ENCODE measurements around the gene FOXO1. TPM values are rescaled to one million over a fixed set of nuclear protein-coding genes. Genes with fewer than 3 reads are reported as not detected.

Gene FOXO1
- total RNA-seq, 1 donor from 2014 or later, result 31.5 TPM

DNA sequence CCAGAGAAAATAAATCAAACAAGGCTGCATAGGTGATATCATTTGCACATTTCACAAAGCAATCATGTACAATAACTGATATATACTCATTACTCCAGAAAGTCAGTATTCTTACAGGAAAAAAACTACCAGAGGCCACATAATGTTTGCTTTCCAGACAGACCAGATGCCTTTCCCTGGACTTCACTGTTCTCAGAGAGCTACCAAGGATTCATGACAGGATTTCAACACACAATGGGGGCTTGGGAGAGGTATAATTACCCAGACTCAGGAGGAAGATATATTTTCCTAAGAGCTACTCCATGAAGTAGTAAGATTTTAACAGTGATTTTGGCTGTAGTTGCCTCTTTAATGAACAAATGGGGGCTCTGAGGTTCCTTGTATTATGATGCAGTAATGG is 110.0 kb downstream of the FOXO1 start:
- intact Hi-C loops (cut with micrococcal nuclease), result no loop called here

DNA sequence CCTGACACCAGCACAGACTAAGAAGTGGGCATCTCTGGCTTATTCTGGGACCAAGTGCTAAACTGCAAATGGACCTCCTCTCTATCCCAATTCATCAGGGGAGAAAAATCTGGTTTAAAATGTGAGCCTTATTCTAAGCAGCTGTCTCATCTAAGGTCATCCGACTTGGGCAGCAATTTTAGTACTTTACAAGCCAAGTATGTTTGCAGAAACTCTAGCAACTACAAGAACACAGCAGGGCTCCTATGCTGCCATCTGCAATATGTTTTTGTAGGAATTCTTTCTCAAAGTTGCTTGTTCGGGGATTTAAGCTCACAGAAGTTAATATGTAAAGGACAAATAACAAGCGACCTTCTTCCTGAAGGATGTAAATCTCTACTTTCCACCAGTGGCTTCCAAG is 113.1 kb downstream of the FOXO1 start:
- intact Hi-C loops (cut with micrococcal nuclease), result no loop called here

GRCh38 chr13:40552895-40553294 is 113.5 kb downstream of the FOXO1 start:
- intact Hi-C loops (cut with micrococcal nuclease), result no loop called here

GRCh38 chr13:40550130-40550529 is 116.3 kb downstream of the FOXO1 start:
- intact Hi-C loops (cut with micrococcal nuclease), result no loop called here

GRCh38 chr13:40549500-40550094 is 116.8 kb downstream of the FOXO1 start:
- intact Hi-C loops (cut with micrococcal nuclease), result no loop called here

- intact Hi-C loops (cut with micrococcal nuclease), result no loop called here
Measured at GRCh38 chr13:40547591-40548315, 118.7 kb downstream of the FOXO1 start.

GRCh38 chr13:40546047-40546446 is 120.4 kb downstream of the FOXO1 start:
- intact Hi-C loops (cut with micrococcal nuclease), result no loop called here

DNA sequence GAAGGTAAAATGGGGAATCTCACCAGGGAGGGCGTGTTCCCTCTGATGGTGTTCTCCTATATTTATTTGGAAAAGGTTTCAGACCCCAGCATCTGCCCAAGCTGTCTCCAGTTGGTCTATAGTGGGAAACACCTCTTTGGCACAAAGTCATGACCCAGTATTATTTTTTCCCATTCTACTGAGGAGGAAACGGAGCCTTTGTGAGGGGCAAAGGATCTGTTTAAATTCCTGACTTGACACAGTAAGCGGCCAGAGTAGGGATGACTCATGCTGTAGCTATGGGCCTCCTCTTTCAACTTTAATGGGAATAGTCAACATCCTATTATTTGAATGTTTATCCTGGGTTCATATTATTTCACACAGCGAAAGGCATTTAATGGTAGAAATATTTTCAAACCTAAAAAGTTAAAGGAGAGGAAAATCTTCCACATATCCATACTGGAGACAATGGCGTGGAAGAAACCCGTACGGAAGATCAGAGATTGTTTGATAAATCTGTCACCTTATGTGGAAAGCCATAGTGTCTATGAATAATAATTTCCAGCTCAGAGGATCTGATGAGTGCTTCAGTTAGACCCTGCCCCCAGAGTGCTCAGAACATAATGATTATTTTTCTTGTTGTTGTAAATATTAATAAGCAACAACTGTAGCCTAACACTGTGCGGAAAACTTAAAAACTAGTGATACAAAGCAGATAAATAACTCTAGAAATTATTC is 126.0 kb downstream of the FOXO1 start:
- intact Hi-C loops (cut with micrococcal nuclease), result no loop called here

GRCh38 chr13:40539576-40540327 is 126.7 kb downstream of the FOXO1 start:
- intact Hi-C loops (cut with micrococcal nuclease), result no loop called here

DNA sequence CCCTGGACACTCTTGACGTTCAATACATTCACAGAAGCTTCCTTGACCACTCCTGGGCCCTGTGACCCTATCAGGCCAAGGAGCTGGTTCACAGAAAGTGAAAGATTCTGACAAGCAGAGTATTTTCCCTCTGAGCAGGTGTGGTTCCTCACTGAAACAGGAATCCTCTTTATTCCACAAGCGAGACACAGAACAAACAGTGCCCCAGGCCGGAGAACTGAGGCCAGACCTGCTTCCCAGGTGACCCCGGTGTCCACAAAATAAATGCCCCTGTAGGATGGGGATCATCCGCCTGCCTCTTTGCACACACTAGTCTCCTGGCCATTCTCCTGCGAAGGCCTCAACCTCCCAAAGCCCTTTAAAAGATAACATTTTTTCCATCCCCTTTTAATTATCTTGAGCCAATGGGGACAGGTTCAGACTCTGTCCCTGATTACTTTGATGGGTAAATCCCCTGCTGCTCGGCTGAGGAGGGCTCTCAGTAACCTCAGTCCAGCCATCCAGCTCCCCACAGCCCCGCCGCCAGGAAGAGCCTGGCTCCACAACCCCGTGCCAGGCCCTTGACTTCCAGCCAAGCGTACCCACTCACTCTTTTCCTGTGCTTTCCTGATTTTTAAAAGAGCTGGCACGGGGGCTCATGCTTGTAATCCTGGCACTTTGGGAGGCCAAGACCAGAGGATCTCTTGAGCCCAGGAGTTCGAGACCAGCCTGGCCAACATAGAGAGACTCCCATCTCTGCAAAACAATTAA is 129.1 kb downstream of the FOXO1 start:
- intact Hi-C loops (cut with micrococcal nuclease), result no loop called here

DNA sequence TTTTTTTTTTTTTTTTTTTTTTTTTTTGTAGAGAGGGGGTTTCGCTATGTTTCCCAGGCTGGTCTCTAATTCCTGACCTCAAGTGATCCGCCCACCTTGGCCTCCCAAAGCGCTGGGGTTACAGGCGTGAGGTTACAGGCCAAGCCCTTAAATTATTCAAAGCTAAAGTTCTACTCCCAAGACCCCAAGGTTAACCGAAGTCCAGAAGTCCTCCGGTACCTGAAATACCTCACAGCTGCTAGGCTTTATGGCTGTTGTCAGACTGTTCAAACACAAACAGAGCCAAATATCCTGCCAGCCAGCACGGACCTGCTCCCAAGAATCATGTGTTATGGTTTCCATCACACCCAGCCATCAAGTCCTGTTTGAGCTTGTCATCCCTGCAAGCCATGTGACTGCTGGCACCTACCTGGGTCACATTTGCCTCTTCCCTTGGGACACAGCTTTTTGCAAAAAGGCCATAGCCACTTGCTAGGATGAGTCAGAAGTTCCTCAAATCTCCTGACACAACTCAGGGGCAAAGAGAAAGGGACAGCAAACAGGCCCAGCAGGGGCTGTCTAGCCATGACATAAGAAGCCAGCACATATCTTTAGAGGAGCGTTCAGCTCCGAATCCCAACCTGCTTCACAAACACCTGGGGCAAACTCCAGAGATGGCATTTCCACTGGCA is 129.9 kb downstream of the FOXO1 start:
- intact Hi-C loops (cut with micrococcal nuclease), result no loop called here

- intact Hi-C loops (cut with micrococcal nuclease), result no loop called here
Measured at GRCh38 chr13:40535345-40535836, 131.1 kb downstream of the FOXO1 start.

DNA sequence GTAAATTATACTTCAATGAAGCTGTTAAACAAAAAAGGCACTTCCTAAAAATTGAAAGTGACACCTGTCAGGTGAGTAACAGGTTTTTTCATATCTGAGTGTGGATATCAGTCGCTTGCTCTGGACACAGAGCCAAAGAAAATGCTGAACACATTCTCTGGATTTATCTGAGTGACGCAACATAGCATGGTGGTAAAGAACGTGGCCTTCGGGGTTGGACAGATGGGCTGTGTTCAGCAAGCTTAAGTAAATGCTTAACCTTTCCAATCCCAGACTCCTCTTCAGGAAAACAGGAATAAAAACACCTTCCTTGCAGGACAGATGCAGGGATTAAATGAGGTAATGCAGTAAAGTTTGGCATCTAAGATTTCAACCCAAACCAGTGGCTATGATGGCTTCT is 132.0 kb downstream of the FOXO1 start:
- intact Hi-C loops (cut with micrococcal nuclease), result no loop called here

GRCh38 chr13:40533072-40533471 is 133.4 kb downstream of the FOXO1 start:
- intact Hi-C loops (cut with micrococcal nuclease), result no loop called here

GRCh38 chr13:40530961-40531360 is 135.5 kb downstream of the FOXO1 start:
- intact Hi-C loops (cut with micrococcal nuclease), result no loop called here

GRCh38 chr13:40528881-40529280 is 137.6 kb downstream of the FOXO1 start:
- intact Hi-C loops (cut with micrococcal nuclease), result no loop called here

DNA sequence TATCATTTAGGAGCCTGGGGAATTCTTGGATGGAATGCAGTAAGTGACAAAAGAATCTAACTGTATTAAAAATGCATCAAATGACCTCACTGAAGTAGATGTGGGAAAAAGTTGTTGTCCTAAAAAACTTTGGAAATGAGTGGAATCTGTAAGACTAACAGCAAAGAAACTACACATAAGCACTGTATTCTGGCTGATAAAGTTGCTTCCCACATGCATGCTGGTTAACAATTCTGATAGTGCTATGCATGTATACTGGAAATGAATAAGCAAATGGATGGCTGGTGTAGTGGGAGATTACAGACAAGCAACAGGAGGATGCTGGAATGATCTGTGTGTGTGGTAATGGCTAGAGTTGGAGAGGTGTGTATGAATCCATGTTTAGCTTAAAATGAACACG is 138.5 kb downstream of the FOXO1 start:
- intact Hi-C loops (cut with micrococcal nuclease), result no loop called here

DNA sequence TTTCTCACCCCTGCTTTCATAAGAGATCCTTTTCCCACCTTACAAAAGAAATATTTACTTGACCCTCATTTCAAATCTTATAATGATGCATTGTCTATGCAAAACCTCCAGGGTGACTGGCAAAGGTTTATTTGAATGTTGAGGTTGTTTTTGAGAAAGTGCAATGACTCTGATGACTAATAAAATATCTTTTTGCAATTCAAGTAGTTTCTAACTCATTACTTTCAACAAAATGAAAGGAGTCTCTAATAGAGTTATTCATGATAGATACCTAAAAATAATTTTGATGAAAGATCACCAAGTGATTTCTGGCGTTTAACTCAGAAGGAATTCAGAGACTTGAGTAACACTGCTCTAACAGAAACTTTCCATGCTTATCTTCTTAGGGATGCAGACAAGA is 144.2 kb downstream of the FOXO1 start:
- intact Hi-C loops (cut with micrococcal nuclease), result no loop called here

DNA sequence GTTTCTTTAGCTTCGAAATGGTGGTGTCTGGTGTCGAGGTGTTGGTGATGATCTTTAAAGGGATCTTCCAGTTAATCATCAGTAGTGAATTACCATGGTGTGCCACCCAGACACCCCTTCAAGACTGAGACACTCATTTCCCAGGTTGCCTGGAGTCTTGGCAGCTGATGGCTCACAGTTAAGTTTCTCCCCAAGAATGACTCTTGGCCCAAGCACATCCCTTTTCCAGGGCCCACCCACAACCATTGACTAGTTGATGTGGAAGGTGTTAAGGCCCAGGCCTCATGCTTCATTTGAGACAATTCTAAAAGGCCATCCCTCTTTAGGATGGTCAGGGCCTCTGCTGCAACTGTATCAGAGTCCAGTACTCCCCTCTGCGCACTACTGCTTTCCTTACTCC is 145.5 kb downstream of the FOXO1 start:
- intact Hi-C loops (cut with micrococcal nuclease), result no loop called here

- intact Hi-C loops (cut with micrococcal nuclease), result no loop called here
Measured at GRCh38 chr13:40519637-40520036, 146.8 kb downstream of the FOXO1 start.

All from T-helper 2 cell treated with Interferon-gamma antibody and Interleukin-4, amounts not matched to agents 100 ng/mL and 5 ng/mL, for 36 hours (primary cell).